Mesendoderm (in vitro differentiated cells): ENCODE data around the gene RAI14.

Source experiments
- DNase-seq: peaks from one replicate; pipeline ENCODE4 v3.0.0; 2013
- H2AK5ac ChIP-seq: 2 replicates; pipeline ENCODE4 v1.6.1; 2013; ENCODE audit warnings: low read length, inconsistent platforms
- H2BK120ac ChIP-seq: 2 replicates; pipeline ENCODE4 v1.6.1; 2013; ENCODE audit warnings: low read depth, mild to moderate bottlenecking, low read length, moderate library complexity, mixed read lengths
- H2BK15ac ChIP-seq: replicated peaks from 2 replicates; pipeline ENCODE4 v1.6.1; 2013; ENCODE audit warnings: low read depth, mild to moderate bottlenecking, moderate library complexity
- H2BK5ac ChIP-seq: 2 replicates; pipeline ENCODE4 v1.6.1; 2013; ENCODE audit warnings: low read length, inconsistent platforms
- H3K18ac ChIP-seq: 2 replicates; pipeline ENCODE4 v1.6.1; 2013; ENCODE audit warnings: mild to moderate bottlenecking, low read length, mixed read lengths
- H3K23ac ChIP-seq: one replicate; pipeline ENCODE4 v1.6.1; 2013; ENCODE audit warnings: low read length
- H3K27ac ChIP-seq: 2 replicates; pipeline ENCODE4 v1.5.1; 2013; ENCODE audit warnings: low read depth, mild to moderate bottlenecking, inconsistent platforms, low read length, moderate library complexity
- H3K27me3 ChIP-seq: 2 replicates; pipeline ENCODE4 v1.6.1; 2013; ENCODE audit warnings: low read length, control low read depth, mild to moderate bottlenecking, inconsistent platforms; ENCODE audit not compliant: insufficient read depth, poor library complexity
- H3K36me3 ChIP-seq: 2 replicates; pipeline ENCODE4 v1.6.1; 2013; ENCODE audit warnings: low read length, inconsistent platforms; ENCODE audit not compliant: control insufficient read depth, insufficient read depth
- H3K4ac ChIP-seq: one replicate; pipeline ENCODE4 v1.6.1; 2013; ENCODE audit warnings: low read depth, mild to moderate bottlenecking, low read length, moderate library complexity
- H3K4me1 ChIP-seq: 2 replicates; pipeline ENCODE4 v1.6.1; 2013; ENCODE audit warnings: low read depth, low read length, inconsistent platforms; ENCODE audit not compliant: control insufficient read depth
- H3K4me2 ChIP-seq: 2 replicates; pipeline ENCODE4 v1.6.1; 2013; ENCODE audit warnings: low read length
- H3K4me3 ChIP-seq: 2 replicates; pipeline ENCODE4 v1.5.1; 2013; ENCODE audit warnings: mild to moderate bottlenecking, low read length
- H3K56ac ChIP-seq: one replicate; pipeline ENCODE4 v1.6.1; 2013; ENCODE audit warnings: low read length
- H3K79me1 ChIP-seq: 2 replicates; pipeline ENCODE4 v1.6.1; 2013; ENCODE audit warnings: low read length, inconsistent platforms
- H3K79me2 ChIP-seq: 2 replicates; pipeline ENCODE4 v1.6.1; 2013; ENCODE audit warnings: mild to moderate bottlenecking, low read length; ENCODE audit not compliant: control insufficient read depth, insufficient read depth
- H3K9ac ChIP-seq: 2 replicates; pipeline ENCODE4 v1.6.1; 2013; ENCODE audit warnings: low read length, inconsistent platforms
- H4K5ac ChIP-seq: one replicate; pipeline ENCODE4 v1.6.1; 2013; ENCODE audit warnings: low read length
- H4K8ac ChIP-seq: one replicate; pipeline ENCODE4 v1.6.1; 2013; ENCODE audit warnings: low read depth, mild to moderate bottlenecking, control low read depth, low read length, moderate library complexity
- WGBS: extraction: QIAGEN DNeasy Blood & Tissue Kit; methylation state at CpG from one replicate; pipeline ENCODE4 v1.1.7; 2013; ENCODE audit warnings: low lambda C conversion rate, missing lambda C conversion rate; ENCODE audit not compliant: insufficient coverage; ENCODE audit errors: extremely low coverage; 5-methylcytosine and 5-hydroxymethylcytosine counted together

The RAI14 gene

GRCh38 chr5:34869256-34869655, 213.1 kb downstream of the RAI14 start:
- no CpG with 5 or more reads among the region's 1 CpG for WGBS
- DNase-seq: no peak
- no peak overlapping the region for H3K18ac ChIP-seq
- H3K23ac ChIP-seq: no peak overlapping the region
- H2BK5ac ChIP-seq: no peak overlapping the region
- H3K4me1 ChIP-seq: peaks cover 3% of the 10 kb centered on the region
- H3K4me2 ChIP-seq: no peak overlapping the region
- no peaks in the 10 kb centered on the region for H3K27me3 ChIP-seq
- no peak overlapping the region for H3K9ac ChIP-seq
- H3K56ac ChIP-seq: no peak overlapping the region
- H3K79me2 ChIP-seq: no peaks in the 10 kb centered on the region
- H3K4me3 ChIP-seq: no peak overlapping the region
- no peak overlapping the region for H2BK15ac ChIP-seq
- H2AK5ac ChIP-seq: no peak overlapping the region
- no peak overlapping the region for H4K8ac ChIP-seq
- no peak overlapping the region for H4K5ac ChIP-seq
- H2BK120ac ChIP-seq: no peak overlapping the region
- no peak overlapping the region for H3K4ac ChIP-seq
- no peak overlapping the region for H3K27ac ChIP-seq
- H3K79me1 ChIP-seq: no peaks in the 10 kb centered on the region
- H3K36me3 ChIP-seq: no peaks in the 10 kb centered on the region

GRCh38 chr5:34870382-34870781, 214.3 kb downstream of the RAI14 start:
- WGBS: no CpG with 5 or more reads among the region's 2 CpGs
- H3K56ac ChIP-seq: no peak overlapping the region
- H3K4me1 ChIP-seq: peaks cover 3% of the 10 kb centered on the region
- no peaks in the 10 kb centered on the region for H3K36me3 ChIP-seq
- H3K27ac ChIP-seq: no peak overlapping the region
- H3K18ac ChIP-seq: no peak overlapping the region
- H3K9ac ChIP-seq: no peak overlapping the region
- no peak overlapping the region for H2BK120ac ChIP-seq
- no peak overlapping the region for H4K5ac ChIP-seq
- no peaks in the 10 kb centered on the region for H3K79me2 ChIP-seq
- H2BK5ac ChIP-seq: no peak overlapping the region
- H2AK5ac ChIP-seq: no peak overlapping the region
- no peak for DNase-seq
- no peak overlapping the region for H3K23ac ChIP-seq
- no peaks in the 10 kb centered on the region for H3K79me1 ChIP-seq
- no peak overlapping the region for H2BK15ac ChIP-seq
- no peak overlapping the region for H4K8ac ChIP-seq
- H3K4me2 ChIP-seq: no peak overlapping the region
- H3K4me3 ChIP-seq: no peak overlapping the region
- no peak overlapping the region for H3K4ac ChIP-seq
- H3K27me3 ChIP-seq: no peaks in the 10 kb centered on the region

GRCh38 chr5:34876275-34876674, 220.1 kb downstream of the RAI14 start:
- H3K23ac ChIP-seq: no peak overlapping the region
- no peak overlapping the region for H3K4ac ChIP-seq
- H3K56ac ChIP-seq: no peak overlapping the region
- H3K27ac ChIP-seq: no peak overlapping the region
- H2BK120ac ChIP-seq: no peak overlapping the region
- H2BK15ac ChIP-seq: no peak overlapping the region
- H3K4me1 ChIP-seq: no peaks in the 10 kb centered on the region
- H3K79me1 ChIP-seq: no peaks in the 10 kb centered on the region
- H3K27me3 ChIP-seq: no peaks in the 10 kb centered on the region
- H2BK5ac ChIP-seq: no peak overlapping the region
- no peak overlapping the region for H4K5ac ChIP-seq
- H4K8ac ChIP-seq: no peak overlapping the region
- H3K79me2 ChIP-seq: no peaks in the 10 kb centered on the region
- no peak for DNase-seq
- no peak overlapping the region for H3K4me2 ChIP-seq
- H3K9ac ChIP-seq: no peak overlapping the region
- H3K4me3 ChIP-seq: no peak overlapping the region
- no peak overlapping the region for H2AK5ac ChIP-seq
- no peaks in the 10 kb centered on the region for H3K36me3 ChIP-seq
- no peak overlapping the region for H3K18ac ChIP-seq

- Histone ChIP-seq H4K8ac (no peak overlapping the region), H3K36me3 (no peaks in the 10 kb centered on the region), H3K27ac (no peak overlapping the region), H3K4me3 (no peak overlapping the region), H3K79me2 (no peaks in the 10 kb centered on the region), H2AK5ac (no peak overlapping the region), H2BK5ac (no peak overlapping the region), H3K56ac (no peak overlapping the region), H3K27me3 (no peaks in the 10 kb centered on the region), H3K9ac (no peak overlapping the region), H2BK15ac (no peak overlapping the region), H3K4me1 (no peaks in the 10 kb centered on the region), H3K79me1 (no peaks in the 10 kb centered on the region), H3K4me2 (no peak overlapping the region), H3K23ac (no peak overlapping the region), H4K5ac (no peak overlapping the region), H3K18ac (no peak overlapping the region), H2BK120ac (no peak overlapping the region), H3K4ac (no peak overlapping the region)
- DNase-seq: no peak
These were observed 225.1 kb downstream of the RAI14 start for GRCh38 chr5:34881246-34881645.
